Spinal cord (tissue), 10 donors: ENCODE results near the gene GRIP1. TPM values are rescaled to one million over a fixed set of nuclear protein-coding genes. Genes with fewer than 3 reads are reported as not detected.

Experiments
- DNase-seq, 6 donors: peaks; one replicate each; pipeline versions ENCODE4 v3.0.0 to v3.0.0-alpha.2; 2013 to 2015; ENCODE audit warnings: low spot score in 6 of 6, low read depth in 4 of 6
- H3K27ac ChIP-seq: one replicate; pipeline ENCODE4 v1.5.1; 2013; ENCODE audit warnings: low read depth, low read length, control low read depth
- H3K27me3 ChIP-seq: one replicate; pipeline ENCODE4 v1.6.1; 2013; ENCODE audit warnings: low read length; ENCODE audit not compliant: control insufficient read depth, insufficient read depth
- H3K36me3 ChIP-seq: one replicate; pipeline ENCODE4 v1.6.1; 2013; ENCODE audit warnings: low read length; ENCODE audit not compliant: control insufficient read depth, insufficient read depth
- H3K4me1 ChIP-seq: one replicate; pipeline ENCODE4 v1.6.1; 2013; ENCODE audit warnings: low read length; ENCODE audit not compliant: control insufficient read depth, insufficient read depth
- H3K4me3 ChIP-seq: one replicate; pipeline ENCODE4 v1.5.1; 2013; ENCODE audit warnings: low read depth, low read length, control low read depth
- H3K9me3 ChIP-seq: one replicate; pipeline ENCODE4 v1.6.1; 2013; ENCODE audit warnings: low read length; ENCODE audit not compliant: control insufficient read depth, insufficient read depth
- WGBS: methylation state at CpG from one replicate; pipeline ENCODE4 v1.1.5; 2013; ENCODE audit warnings: missing lambda C conversion rate; ENCODE audit not compliant: insufficient coverage; 5-methylcytosine and 5-hydroxymethylcytosine counted together
- polyA plus RNA-seq, 2 donors: library from polyadenylated mRNA; unstranded; fragments of 120-200 nt; gene quantifications; one replicate each; pipeline ENCODE4 v1.2.1, GENCODE V29; 2013; ENCODE audit not compliant: insufficient read length in 2 of 2
- total RNA-seq, 2 donors: library from RNA; depleted of rRNA in 1 of 2; stranded (reverse); fragments of 120-200 nt in 1 of 2; fragments of >200 nt in 1 of 2; gene quantifications; one replicate each; pipeline versions ENCODE4 v1.2.3 to v1.2.4, GENCODE V29; 2013 to 2014
- donor health status: healthy.

The GRIP1 gene
- total and polyA plus RNA-seq, 4 donors: 25.1 to 33.4 (median 29.9) TPM

GRCh38 chr12:66636771-66637170 lies 42.1 kb downstream of the GRIP1 start:
- no peak for DNase-seq
- Histone ChIP-seq H3K27ac (no peak overlapping the region), H3K27me3 (no peaks in the 10 kb centered on the region), H3K9me3 (no peaks in the 10 kb centered on the region), H3K4me1 (no peaks in the 10 kb centered on the region), H3K36me3 (no peaks in the 10 kb centered on the region), H3K4me3 (no peak overlapping the region)
- 50% methylated on average over 2 of the region's 3 CpGs for WGBS

DNA sequence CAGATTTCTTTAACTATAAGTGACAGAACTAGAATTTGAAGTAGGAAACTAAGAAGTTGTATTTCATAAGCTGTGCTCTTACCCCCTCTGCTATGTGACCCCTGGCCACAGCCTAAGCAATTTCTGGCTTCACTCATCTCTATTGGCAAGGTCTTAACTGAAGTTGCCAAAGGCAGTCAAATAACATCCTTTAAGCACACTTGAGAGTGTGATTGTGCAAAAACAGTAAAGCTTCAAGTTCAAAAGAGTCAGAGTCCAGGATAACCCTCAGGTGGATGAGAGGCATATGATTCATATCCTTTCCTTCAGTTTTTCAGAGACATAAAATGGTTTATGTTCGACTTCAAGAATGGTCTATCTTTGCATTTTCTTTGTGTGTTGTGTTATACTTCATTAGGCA lies 45.2 kb downstream of the GRIP1 start:
- no peak for DNase-seq
- H3K4me1 ChIP-seq: no peaks in the 10 kb centered on the region
- H3K36me3 ChIP-seq: no peaks in the 10 kb centered on the region
- no peak overlapping the region for H3K27ac ChIP-seq
- no peaks in the 10 kb centered on the region for H3K27me3 ChIP-seq
- H3K4me3 ChIP-seq: no peak overlapping the region
- no CpG with 5 or more reads among the region's 1 CpG for WGBS
- no peaks in the 10 kb centered on the region for H3K9me3 ChIP-seq

DNA sequence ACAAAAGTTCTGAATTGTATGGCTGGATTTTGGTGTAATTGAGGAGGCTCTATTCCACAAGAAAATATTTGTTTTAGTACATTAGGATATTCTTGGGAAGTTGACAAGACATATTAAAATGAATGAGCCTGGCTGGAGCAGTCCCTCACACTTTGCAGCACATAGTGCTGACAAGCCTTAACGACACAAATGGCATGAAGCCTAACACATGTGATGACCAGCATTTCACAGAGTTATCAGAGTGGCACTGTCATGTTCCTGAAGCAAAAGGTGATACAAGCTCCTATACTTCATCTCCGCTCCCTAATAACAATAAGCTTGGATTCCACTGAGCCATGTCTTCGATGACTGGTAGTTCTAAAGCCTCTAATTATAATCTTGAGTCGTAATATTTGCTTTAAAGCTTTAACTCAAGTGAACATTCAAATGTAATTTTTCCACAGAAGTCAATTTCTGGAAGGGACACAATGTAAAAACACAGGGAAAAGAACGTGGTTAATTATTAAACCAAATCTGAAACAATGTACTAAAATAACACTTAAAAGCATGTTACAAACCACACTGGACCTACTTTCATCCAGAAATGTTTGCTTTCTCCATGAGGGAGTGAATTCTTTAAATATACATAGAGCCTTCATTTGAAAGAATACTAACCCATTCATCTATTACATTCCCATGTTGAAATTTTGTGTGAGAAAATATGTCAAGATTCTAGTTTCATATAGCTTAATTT lies 49.6 kb downstream of the GRIP1 start:
- no peaks in the 10 kb centered on the region for H3K9me3 ChIP-seq
- DNase-seq: no peak
- H3K36me3 ChIP-seq: no peaks in the 10 kb centered on the region
- WGBS: 50% methylated on average over 2 of the region's 5 CpGs
- no peak overlapping the region for H3K27ac ChIP-seq
- H3K4me1 ChIP-seq: no peaks in the 10 kb centered on the region
- no peaks in the 10 kb centered on the region for H3K27me3 ChIP-seq
- no peak overlapping the region for H3K4me3 ChIP-seq

GRCh38 chr12:66627988-66628317 lies 50.9 kb downstream of the GRIP1 start:
- Histone ChIP-seq H3K4me3 (no peak overlapping the region), H3K36me3 (no peaks in the 10 kb centered on the region), H3K4me1 (no peaks in the 10 kb centered on the region), H3K9me3 (no peaks in the 10 kb centered on the region), H3K27me3 (no peaks in the 10 kb centered on the region), H3K27ac (no peak overlapping the region)
- no CpG with 5 or more reads among the region's 2 CpGs for WGBS
- no peak for DNase-seq

- peak in 1 of 6 donors; percentile 71 for DNase-seq
- 53% methylated on average over 3 of the region's 4 CpGs for WGBS
- Histone ChIP-seq H3K36me3 (no peaks in the 10 kb centered on the region), H3K4me3 (no peak overlapping the region), H3K4me1 (no peaks in the 10 kb centered on the region), H3K27me3 (no peaks in the 10 kb centered on the region), H3K27ac (no peak overlapping the region), H3K9me3 (no peaks in the 10 kb centered on the region)
Measured at GRCh38 chr12:66627270-66627987, 51.4 kb downstream of the GRIP1 start.

DNA sequence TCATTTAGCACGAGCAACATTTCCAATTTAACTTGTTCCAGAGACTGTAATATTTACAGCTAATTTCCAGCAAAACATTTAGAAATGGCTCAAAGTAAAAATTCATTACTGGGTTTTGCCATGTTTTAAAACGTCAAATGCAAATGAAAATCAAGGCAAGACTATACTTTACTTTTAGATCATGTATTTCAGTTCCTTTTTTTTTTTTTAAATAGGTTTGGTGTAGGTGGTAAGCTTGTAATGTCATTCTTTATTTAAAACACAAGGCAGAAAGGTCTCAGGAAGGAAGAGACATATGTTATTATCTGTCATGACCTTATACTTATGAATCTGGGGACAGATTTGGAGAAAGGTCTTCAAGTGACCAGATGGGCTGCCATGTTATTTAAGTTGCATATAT lies 54.1 kb downstream of the GRIP1 start:
- WGBS: no CpG with 5 or more reads among the region's 2 CpGs
- Histone ChIP-seq H3K4me1 (no peaks in the 10 kb centered on the region), H3K27me3 (no peaks in the 10 kb centered on the region), H3K27ac (no peak overlapping the region), H3K36me3 (no peaks in the 10 kb centered on the region), H3K9me3 (no peaks in the 10 kb centered on the region), H3K4me3 (no peak overlapping the region)
- no peak for DNase-seq

DNA sequence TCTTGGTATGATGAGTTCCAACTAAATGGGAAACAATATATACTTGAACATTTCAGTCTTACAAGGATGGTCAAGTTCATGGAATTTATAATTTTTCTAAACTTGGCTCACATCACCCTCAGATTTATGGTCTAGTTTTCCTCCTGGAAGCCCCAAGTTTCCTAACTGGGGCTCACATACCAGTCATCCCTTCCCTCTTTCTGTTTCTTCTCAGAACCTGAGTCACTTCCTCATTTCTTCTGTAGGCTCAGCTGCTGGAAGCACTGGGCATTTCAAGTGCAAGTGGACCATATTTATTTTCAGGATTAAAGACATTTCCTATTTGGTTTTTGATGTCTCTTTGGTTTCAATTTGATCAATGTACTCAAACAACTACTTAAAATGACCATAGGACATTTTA lies 55.4 kb downstream of the GRIP1 start:
- H3K27ac ChIP-seq: no peak overlapping the region
- H3K27me3 ChIP-seq: no peaks in the 10 kb centered on the region
- no peak for DNase-seq
- no peaks in the 10 kb centered on the region for H3K9me3 ChIP-seq
- H3K4me1 ChIP-seq: no peaks in the 10 kb centered on the region
- H3K4me3 ChIP-seq: no peak overlapping the region
- H3K36me3 ChIP-seq: no peaks in the 10 kb centered on the region

DNA sequence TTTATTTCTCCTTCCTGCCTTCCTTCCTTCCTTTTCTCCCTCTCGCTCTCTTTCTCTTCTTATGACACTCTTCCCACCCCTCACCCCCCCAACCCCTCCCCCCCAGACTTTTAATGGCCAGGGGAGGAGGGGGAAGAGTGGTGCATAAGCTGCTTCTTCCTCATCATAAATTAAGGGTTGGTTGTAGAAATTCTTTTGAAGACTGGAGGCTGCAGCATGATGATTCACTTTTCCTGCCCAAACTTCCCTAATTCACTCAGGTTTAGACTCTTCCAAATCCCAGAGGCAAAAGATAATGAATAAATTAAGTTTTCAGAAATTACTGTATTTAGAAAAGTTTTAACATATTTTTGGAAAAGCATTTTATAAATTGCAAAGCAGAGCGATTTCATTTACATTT lies 58.2 kb downstream of the GRIP1 start:
- Histone ChIP-seq H3K36me3 (no peaks in the 10 kb centered on the region), H3K27me3 (no peaks in the 10 kb centered on the region), H3K4me3 (no peak overlapping the region), H3K9me3 (no peaks in the 10 kb centered on the region), H3K4me1 (no peaks in the 10 kb centered on the region), H3K27ac (no peak overlapping the region)
- DNase-seq: no peak
- WGBS: no CpG with 5 or more reads among the region's 2 CpGs

DNA sequence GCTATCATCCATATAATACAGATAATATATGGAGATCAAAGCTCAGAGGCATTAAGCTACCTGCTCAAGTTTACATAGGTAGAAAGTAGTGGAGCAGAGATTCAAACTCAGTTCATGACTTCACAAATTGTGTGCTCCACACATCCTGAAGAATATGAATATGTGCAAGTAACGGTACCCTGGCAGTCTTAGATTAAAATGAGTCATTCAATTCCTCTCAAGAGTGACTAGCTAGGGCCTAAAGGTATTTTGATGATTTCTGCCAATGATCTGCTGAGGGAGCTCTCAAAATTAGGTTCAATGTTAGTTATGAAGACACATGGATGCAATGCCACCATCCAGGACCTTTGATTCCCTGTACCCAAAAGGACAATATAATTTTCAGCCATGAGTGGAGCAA lies 58.9 kb downstream of the GRIP1 start:
- no peaks in the 10 kb centered on the region for H3K27me3 ChIP-seq
- H3K4me3 ChIP-seq: no peak overlapping the region
- no CpG with 5 or more reads among the region's 1 CpG for WGBS
- no peak overlapping the region for H3K27ac ChIP-seq
- DNase-seq: no peak
- no peaks in the 10 kb centered on the region for H3K4me1 ChIP-seq
- H3K36me3 ChIP-seq: no peaks in the 10 kb centered on the region
- H3K9me3 ChIP-seq: no peaks in the 10 kb centered on the region

DNA sequence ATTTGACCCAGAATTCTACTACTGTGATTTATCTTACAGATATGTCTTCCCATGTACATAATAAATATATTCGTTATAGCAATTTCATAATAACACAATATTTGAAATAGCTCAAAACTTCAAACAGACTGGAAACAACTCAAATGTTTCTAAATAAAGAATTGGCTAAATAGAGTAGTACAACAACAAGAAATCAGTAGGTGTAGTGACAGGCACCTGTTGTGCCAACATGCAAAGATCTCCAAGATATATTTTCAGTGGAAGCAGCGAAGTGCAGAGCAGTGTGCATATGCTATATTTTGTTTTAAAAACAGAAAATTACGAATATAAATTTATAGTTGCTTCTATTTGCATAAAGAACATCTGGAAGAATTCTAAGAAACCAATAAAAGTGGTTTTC lies 60.9 kb downstream of the GRIP1 start:
- H3K27me3 ChIP-seq: no peaks in the 10 kb centered on the region
- H3K4me3 ChIP-seq: no peak overlapping the region
- H3K4me1 ChIP-seq: no peaks in the 10 kb centered on the region
- no peak overlapping the region for H3K27ac ChIP-seq
- WGBS: no CpG with 5 or more reads among the region's 3 CpGs
- no peaks in the 10 kb centered on the region for H3K36me3 ChIP-seq
- H3K9me3 ChIP-seq: no peaks in the 10 kb centered on the region
- DNase-seq: peak in 1 of 6 donors; percentile 3
